ENCODE results near the gene NALCN. TPM values are rescaled to one million over a fixed set of nuclear protein-coding genes. Genes with fewer than 3 reads are reported as not detected.

NALCN gene
- total and polyA plus RNA-seq, 2 of the 8 experiments (the other 6 are each of a cell fraction or from before 2014, with no cell fraction given): 0.26 to 0.54 TPM

DNA sequence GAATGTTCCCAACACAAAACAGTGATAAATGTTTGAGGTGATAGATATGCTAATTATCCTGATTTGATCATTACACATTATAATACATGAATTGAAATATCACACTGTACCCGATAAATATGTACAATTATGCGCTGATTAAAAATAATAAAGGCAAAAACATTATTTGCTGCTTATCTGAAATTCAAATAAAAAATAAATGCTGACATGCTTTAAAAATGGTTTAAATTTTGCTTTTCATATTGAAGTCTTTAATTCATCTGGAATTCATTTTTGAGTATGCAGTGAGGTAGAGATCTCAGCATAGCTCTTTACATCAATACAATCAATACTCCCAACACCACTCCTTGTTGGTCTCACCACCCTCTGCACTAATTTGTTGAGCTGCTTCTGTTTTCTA lies 330.8 kb downstream of the NALCN start:
- Histone ChIP-seq H3K79me1 (ENCODE audit: low read depth, low read length) (no peaks in the 10 kb centered on the region), H4K91ac (replicated peaks; ENCODE audit: insufficient read length, low read length) (no peak overlapping the region), H3K9ac (replicated peaks in 1 of 4; ENCODE audit: extremely low read depth in 1 of 4, low read depth in 3 of 4, low read length in 3 of 4) (no peak overlapping the region), H3K4me1 (replicated peaks in 1 of 4; ENCODE audit: control insufficient read depth in 3 of 4, insufficient read depth in 4 of 4, low read length in 3 of 4) (no peaks in the 10 kb centered on the region), H2BK15ac (ENCODE audit: low read length) (no peak overlapping the region), H3K18ac (ENCODE audit: extremely low read depth, low read length) (no peak overlapping the region), H3K23ac (ENCODE audit: insufficient read length) (no peak overlapping the region), H4K5ac (ENCODE audit: insufficient read length, low read depth, low read length) (no peak overlapping the region), H3K36me3 (ENCODE audit: control insufficient read depth in 2 of 4, insufficient read depth in 4 of 4, low read length in 3 of 4) (no peaks in the 10 kb centered on the region), H3K14ac (ENCODE audit: insufficient read length) (no peak overlapping the region), H2BK5ac (ENCODE audit: low read depth, low read length) (no peak overlapping the region), H3K23me2 (ENCODE audit: low read depth, low read length) (no peaks in the 10 kb centered on the region), H2AK5ac (ENCODE audit: low read depth, low read length) (no peak overlapping the region), H4K20me1 (replicated peaks in 1 of 2; ENCODE audit: control insufficient read depth in 1 of 2, insufficient read depth in 2 of 2, low read length in 2 of 2) (no peaks in the 10 kb centered on the region), H2BK12ac (ENCODE audit: low read depth, low read length) (no peak overlapping the region), H3K27ac (ENCODE audit: low read depth, low read length) (no peak overlapping the region), H3K4me2 (ENCODE audit: insufficient read depth in 1 of 2, low read depth in 2 of 2, low read length in 2 of 2) (no peak overlapping the region), H3K27me3 (replicated peaks in 1 of 4; ENCODE audit: control insufficient read depth in 3 of 4, extremely low read depth in 1 of 4, insufficient read depth in 3 of 4, low read length in 3 of 4) (peaks cover 0 to 1% (median 0%) of the 10 kb centered on the region in 4 experiments; a peak in 1 of 7 replicates), H4K8ac (ENCODE audit: extremely low read depth, insufficient read depth, low read length) (no peak overlapping the region), H2AFZ (ENCODE audit: low read length) (no peak overlapping the region), H3K4ac (replicated peaks; ENCODE audit: insufficient read length, low read depth, low read length) (no peak overlapping the region), H2BK120ac (replicated peaks; ENCODE audit: low read depth, low read length) (no peak overlapping the region), H3K56ac (replicated peaks; ENCODE audit: insufficient read length, low read depth, low read length) (no peak overlapping the region), H3K9me3 (ENCODE audit: insufficient read depth in 2 of 2, low read depth in 1 of 2, low read length in 1 of 2) (no peaks in the 10 kb centered on the region), H2BK20ac (ENCODE audit: low read length) (no peak overlapping the region), H3K4me3 (ENCODE audit: extremely low read depth in 1 of 4, insufficient read depth in 2 of 4, low read depth in 3 of 4, low read length in 4 of 4) (no peak overlapping the region), H3K79me2 (ENCODE audit: control insufficient read depth in 1 of 2, insufficient read depth in 2 of 2, low read length in 2 of 2) (no peaks in the 10 kb centered on the region)
- WGBS, 2 experiments (ENCODE audit: extremely low coverage in 1 of 2, insufficient coverage in 1 of 2, insufficient read length in 1 of 2, insufficient replicate concordance in 2 of 2, low coverage in 1 of 2, low lambda C conversion rate in 2 of 2, missing lambda C conversion rate in 1 of 2): 57% methylated on average over 2 of the region's 2 CpGs; no CpG with 5 or more reads in 1 of the 2 experiments
- POLR2A ChIA-PET (ENCODE audit: partially characterized antibody): no interaction called here
- DNase-seq (ENCODE audit: low read depth in 1 of 2, low spot score in 2 of 2) (no peak), FAIRE-seq (no peak)
- CTCF ChIA-PET (ENCODE audit: partially characterized antibody): interaction anchor here (1.6 kb wide), 1 partner anchor 10 kb away, joined by 5 read pairs; no protein-coding TSS in a partner anchor
- no peak for TF ChIP-seq TAF7 (optimal IDR thresholded peaks at IDR 0.05; ENCODE audit: borderline replicate concordance, low read depth, low read length)
- no peak for TF ChIP-seq CHD1 (IDR thresholded peaks at IDR 0.05; ENCODE audit: low read depth, low read length)
- no peak for TF ChIP-seq EGR1 (IDR thresholded peaks at IDR 0.05; ENCODE audit: borderline replicate concordance, low read depth, low read length)
- no peak for TF ChIP-seq FOSL1 (IDR thresholded peaks at IDR 0.05; ENCODE audit: insufficient read depth, low read depth, low read length)
- TF ChIP-seq RAD21 (IDR thresholded peaks at IDR 0.05 in 1 of 2, conservative IDR thresholded peaks at IDR 0.05 in 1 of 2; ENCODE audit: low read depth in 2 of 2, low read length in 2 of 2): no peak
- TF ChIP-seq CEBPB (IDR thresholded peaks at IDR 0.05; ENCODE audit: low read depth, low read length): no peak
- no peak for TF ChIP-seq RXRA (IDR thresholded peaks at IDR 0.05; ENCODE audit: insufficient read depth, low read depth, low read length)
- TF ChIP-seq PHF8 (conservative IDR thresholded peaks at IDR 0.05; ENCODE audit: low read depth, low read length): no peak
- TF ChIP-seq RBBP5 (IDR thresholded peaks at IDR 0.05; ENCODE audit: borderline replicate concordance, low read depth, low read length): no peak
- no peak for TF ChIP-seq POU5F1 (IDR thresholded peaks at IDR 0.05; ENCODE audit: low read depth, low read length)
- TF ChIP-seq JUN (IDR thresholded peaks at IDR 0.05; ENCODE audit: low read depth, low read length): no peak
- no peak for TF ChIP-seq BACH1 (IDR thresholded peaks at IDR 0.05; ENCODE audit: low read length)
- no peak for TF ChIP-seq CREB1 (IDR thresholded peaks at IDR 0.05)
- no peak for TF ChIP-seq SP1 (IDR thresholded peaks at IDR 0.05; ENCODE audit: low read depth, low read length)

All from H1 (cell line).